IMR-90 (cell line): ENCODE data around the gene SLC16A4. TPM values are rescaled to one million over a fixed set of nuclear protein-coding genes. Genes with fewer than 3 reads are reported as not detected.

Source experiments
- ATAC-seq: fragments of 200-7000 bp; cut with Tn5 transposase; 2 replicates; pipeline ENCODE4 v1.9.1; 2020; ENCODE audit warnings: low read depth, mild to moderate bottlenecking, moderate library complexity
- BruUV-seq: library from RNA; stranded (reverse); fragments of 400-500 nt; replicated peaks from 2 replicates; lab custom pipeline; 2021; lab: Mats Ljungman, UMichigan
- CTCF ChIA-PET: fragments of 300-600 bp; formaldehyde crosslinking; extraction: SDS; loops from one replicate; lab custom pipeline; 2021; ENCODE audit warnings: antibody characterized with exemption; lab: Yijun Ruan, JAX
- POLR2A ChIA-PET: fragments of 300-600 bp; sonication (Branson Sonifier 250); formaldehyde crosslinking; loops from one replicate; lab custom pipeline; 2022; ENCODE audit warnings: antibody characterized with exemption; ENCODE audit not compliant: unreplicated experiment; lab: Charles Lee
- DNase-seq: peaks from one replicate; pipeline ENCODE4 v3.0.0; 2013
- H2AFZ ChIP-seq: replicated peaks from 2 replicates; pipeline ENCODE3; 2013; ENCODE audit warnings: low read length, mild to moderate bottlenecking; ENCODE audit not compliant: poor library complexity
- H2AK5ac ChIP-seq: 2 replicates; pipeline ENCODE4 v1.6.1; 2013; ENCODE audit warnings: low read depth, low read length, inconsistent platforms
- H2AK9ac ChIP-seq: replicated peaks from 2 replicates; pipeline ENCODE3; 2013; ENCODE audit warnings: mild to moderate bottlenecking, low read depth, low read length, moderate library complexity; ENCODE audit not compliant: poor library complexity
- H2BK120ac ChIP-seq: 2 replicates; pipeline ENCODE4 v1.6.1; 2013; ENCODE audit warnings: low read depth, low read length, inconsistent platforms
- H2BK15ac ChIP-seq: 3 replicates; pipeline ENCODE4 v1.6.1; 2013; ENCODE audit warnings: low read depth, low read length, inconsistent platforms
- H2BK20ac ChIP-seq: 2 replicates; pipeline ENCODE4 v1.6.1; 2013; ENCODE audit warnings: low read depth, mild to moderate bottlenecking, inconsistent platforms, low read length, moderate library complexity
- H2BK5ac ChIP-seq: 2 replicates; pipeline ENCODE4 v1.6.1; 2013; ENCODE audit warnings: mild to moderate bottlenecking, low read depth, low read length, inconsistent platforms; ENCODE audit not compliant: poor library complexity, severe bottlenecking
- H3K14ac ChIP-seq: replicated peaks from 2 replicates; pipeline ENCODE4 v1.6.1; 2013; ENCODE audit warnings: low read depth, low read length, inconsistent platforms
- H3K18ac ChIP-seq: 2 replicates; pipeline ENCODE4 v1.6.1; 2013; ENCODE audit warnings: low read depth, low read length, control low read depth
- H3K23ac ChIP-seq: 2 replicates; pipeline ENCODE4 v1.6.1; 2013; ENCODE audit warnings: low read depth, low read length, inconsistent platforms
- H3K27ac ChIP-seq: 2 replicates; pipeline ENCODE4 v1.5.1; 2013; ENCODE audit warnings: mild to moderate bottlenecking, control low read depth, low read length; ENCODE audit not compliant: insufficient read depth
- H3K27me3 ChIP-seq: 2 replicates; pipeline ENCODE4 v1.6.1; 2013; ENCODE audit warnings: low read length; ENCODE audit not compliant: control insufficient read depth, insufficient read depth
- H3K36me3 ChIP-seq: 2 replicates; pipeline ENCODE4 v1.6.1; 2013; ENCODE audit warnings: low read length, mixed read lengths; ENCODE audit not compliant: control insufficient read depth, insufficient read depth
- H3K4ac ChIP-seq: 2 replicates; pipeline ENCODE4 v1.6.1; 2013; ENCODE audit warnings: low read depth, low read length, inconsistent platforms
- H3K4me1 ChIP-seq: 2 replicates; pipeline ENCODE4 v1.6.1; 2013; ENCODE audit warnings: low read length, mixed read lengths; ENCODE audit not compliant: control insufficient read depth, insufficient read depth
- H3K4me2 ChIP-seq: 2 replicates; pipeline ENCODE4 v1.6.1; 2013; ENCODE audit warnings: low read depth, mild to moderate bottlenecking, control low read depth, low read length, moderate library complexity
- H3K4me3 ChIP-seq: 2 replicates; pipeline ENCODE4 v1.5.1; 2013; ENCODE audit warnings: low read depth, mild to moderate bottlenecking, control low read depth, low read length, moderate library complexity; ENCODE audit not compliant: insufficient read depth
- H3K56ac ChIP-seq: 2 replicates; pipeline ENCODE4 v1.6.1; 2013; ENCODE audit warnings: low read length, inconsistent platforms; ENCODE audit not compliant: insufficient read depth; ENCODE audit errors: extremely low read depth
- H3K79me1 ChIP-seq, 2 experiments: 2 replicates each; pipeline ENCODE4 v1.6.1; 2013; ENCODE audit warnings: low read length in 2 of 2, inconsistent platforms in 1 of 2, low read depth in 1 of 2
- H3K9ac ChIP-seq: 2 replicates; pipeline ENCODE4 v1.6.1; 2013; ENCODE audit warnings: low read depth, low read length, control low read depth
- H3K9me1 ChIP-seq: 2 replicates; pipeline ENCODE4 v1.6.1; 2013; ENCODE audit warnings: low read length, inconsistent platforms; ENCODE audit not compliant: insufficient read depth
- H3K9me3 ChIP-seq: 2 replicates; pipeline ENCODE4 v1.6.1; 2013; ENCODE audit warnings: low read length; ENCODE audit not compliant: control insufficient read depth, insufficient read depth
- H4K20me1 ChIP-seq: 2 replicates; pipeline ENCODE4 v1.6.1; 2013; ENCODE audit warnings: low read length, inconsistent platforms; ENCODE audit not compliant: insufficient read depth
- H4K5ac ChIP-seq: 2 replicates; pipeline ENCODE4 v1.6.1; 2013; ENCODE audit warnings: mild to moderate bottlenecking, low read depth, low read length, control low read depth
- H4K8ac ChIP-seq, 2 experiments: 2 replicates each; pipeline ENCODE4 v1.6.1; 2013; ENCODE audit warnings: low read depth in 2 of 2, low read length in 2 of 2, control low read depth in 1 of 2, inconsistent platforms in 1 of 2
- H4K91ac ChIP-seq: 2 replicates; pipeline ENCODE4 v1.6.1; 2013; ENCODE audit warnings: low read depth, low read length, inconsistent platforms; ENCODE audit not compliant: insufficient read depth
- CEBPB ChIP-seq: IDR thresholded peaks from 2 replicates; pipeline ENCODE4 v1.6.1; 2012; ENCODE audit warnings: low read depth, low read length, improper control_type of control experiment
- CHD1 ChIP-seq: IDR thresholded peaks from 2 replicates; pipeline ENCODE4 v1.6.1; 2012; ENCODE audit warnings: low read depth, low read length, improper control_type of control experiment
- MAZ ChIP-seq: IDR thresholded peaks from 2 replicates; pipeline ENCODE4 v1.6.1; 2012; ENCODE audit warnings: low read depth, mild to moderate bottlenecking, low read length, improper control_type of control experiment, moderate library complexity, borderline replicate concordance
- NFE2L2 ChIP-seq: fragments of 150-350 bp; IDR thresholded peaks from 2 replicates; pipeline ENCODE4 v1.6.1; 2016; ENCODE audit warnings: low read depth, mild to moderate bottlenecking, low read length
- POLR2A ChIP-seq: IDR thresholded peaks from 2 replicates; pipeline ENCODE4 v1.6.1; 2012; ENCODE audit warnings: mild to moderate bottlenecking, low read depth, low read length
- RCOR1 ChIP-seq: IDR thresholded peaks from 2 replicates; pipeline ENCODE4 v1.6.1; 2012; ENCODE audit warnings: mild to moderate bottlenecking, low read length, improper control_type of control experiment; ENCODE audit not compliant: insufficient replicate concordance
- RFX5 ChIP-seq: IDR thresholded peaks from 2 replicates; pipeline ENCODE4 v1.8.0; 2012; ENCODE audit warnings: low read depth, mild to moderate bottlenecking, low read length, moderate library complexity
- WGBS, 2 experiments: methylation state at CpG; one replicate each; pipeline versions ENCODE4 v1.1.5 to v1.1.7; 2013; ENCODE audit warnings: missing lambda C conversion rate in 2 of 2; ENCODE audit not compliant: insufficient read length in 1 of 2; ENCODE audit errors: extremely low coverage in 2 of 2; 5-methylcytosine and 5-hydroxymethylcytosine counted together
- dilution Hi-C: fragments of 300-500 bp; cut with HindIII; formaldehyde crosslinking; loops from one replicate; pipeline ENCODE4 v1.14.3; 2018; ENCODE audit warnings: low sequenced_read_pairs; ENCODE audit not compliant: unreplicated experiment
- in situ Hi-C: fragments of 300-500 bp; cut with MboI; formaldehyde crosslinking; loops from 3 replicates; pipeline ENCODE4 v1.14.3; 2019; ENCODE audit warnings: low sequenced_read_pairs, inconsistent platforms, mixed read lengths
- intact Hi-C: fragments of 100-400 bp; cut with micrococcal nuclease; formaldehyde crosslinking; loops from 2 replicates; pipeline ENCODE4 v1.10.0; 2022
- polyA plus RNA-seq, 3 experiments: library from polyadenylated mRNA; depleted of rRNA; stranded (reverse); fragments of >200 nt; gene quantifications; 2 replicates each; pipeline ENCODE4 v1.2.3, GENCODE V29; 2012; ENCODE audit warnings: low replicate concordance in 1 of 3
- total RNA-seq: library from RNA; depleted of rRNA; stranded (reverse); fragments of >200 nt; gene quantifications from 2 replicates; pipeline ENCODE4 v1.2.3, GENCODE V29; 2012; rRNA removed
- TF ChIP-seq, protein P1 (sequence below): fragments of 150-350 bp; IDR thresholded peaks from 2 replicates; pipeline ENCODE4 v1.6.1; 2016; ENCODE audit warnings: low read depth, mild to moderate bottlenecking, low read length, moderate library complexity, borderline replicate concordance

The SLC16A4 gene
- total and polyA plus RNA-seq, 2 of the 4 experiments (the other 2 are of a cell fraction), result 27.7 to 65.2 TPM

DNA sequence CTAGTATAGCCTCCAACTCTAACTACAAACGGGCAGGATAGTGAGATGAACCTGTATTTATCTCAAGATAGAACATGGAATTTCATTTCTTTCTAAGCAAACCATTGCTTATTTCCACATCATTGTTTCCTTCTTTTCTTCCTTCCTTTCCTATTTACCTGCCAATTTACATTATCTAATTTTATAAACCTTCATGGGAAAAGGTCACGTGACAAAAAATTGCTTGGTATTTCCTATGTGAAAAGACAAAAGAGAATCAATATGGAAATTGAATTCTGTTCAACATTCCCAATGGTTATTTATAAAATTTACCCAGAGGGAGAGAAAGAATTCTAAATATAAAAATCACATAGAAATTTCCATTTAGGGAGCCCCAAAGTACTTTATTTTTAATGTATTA, 74.1 kb downstream of the SLC16A4 start:
- Histone ChIP-seq H3K4ac (no peak overlapping the region), H3K23ac (no peak overlapping the region), H3K18ac (no peak overlapping the region), H3K4me3 (no peak overlapping the region), H2BK120ac (no peak overlapping the region), H3K4me1 (no peaks in the 10 kb centered on the region), H3K9ac (no peak overlapping the region), H3K9me3 (peaks cover 4% of the 10 kb centered on the region; the same call in 1 of the 2 replicates), H4K8ac (no peak overlapping the region), H2BK15ac (no peak overlapping the region), H3K27ac (no peak overlapping the region), H2BK5ac (no peak overlapping the region), H3K27me3 (peaks cover 8% of the 10 kb centered on the region), H2BK20ac (no peak overlapping the region), H3K56ac (no peak overlapping the region), H2AK5ac (no peak overlapping the region), H2AFZ (no peak overlapping the region), H3K4me2 (no peak overlapping the region), H3K79me1 (no peaks in the 10 kb centered on the region), H4K20me1 (no peaks in the 10 kb centered on the region), H4K5ac (no peak overlapping the region), H3K9me1 (no peaks in the 10 kb centered on the region), H4K91ac (no peak overlapping the region), H2AK9ac (no peak overlapping the region), H3K14ac (no peak overlapping the region), H3K36me3 (no peaks in the 10 kb centered on the region)
- in situ Hi-C loops, result no loop called here
- no TSS peak for BruUV-seq
- POLR2A ChIA-PET, result no interaction called here
- CTCF ChIA-PET, result interaction anchor here (0.9 to 1.0 kb wide), 2 partner anchors 120 to 143 kb away, joined by 3 read pairs; no protein-coding TSS in a partner anchor
- no peak for TF ChIP-seq NFE2L2
- TF ChIP-seq RCOR1, result no peak
- TF ChIP-seq RFX5, result no peak
- TF ChIP-seq, protein P1, sequence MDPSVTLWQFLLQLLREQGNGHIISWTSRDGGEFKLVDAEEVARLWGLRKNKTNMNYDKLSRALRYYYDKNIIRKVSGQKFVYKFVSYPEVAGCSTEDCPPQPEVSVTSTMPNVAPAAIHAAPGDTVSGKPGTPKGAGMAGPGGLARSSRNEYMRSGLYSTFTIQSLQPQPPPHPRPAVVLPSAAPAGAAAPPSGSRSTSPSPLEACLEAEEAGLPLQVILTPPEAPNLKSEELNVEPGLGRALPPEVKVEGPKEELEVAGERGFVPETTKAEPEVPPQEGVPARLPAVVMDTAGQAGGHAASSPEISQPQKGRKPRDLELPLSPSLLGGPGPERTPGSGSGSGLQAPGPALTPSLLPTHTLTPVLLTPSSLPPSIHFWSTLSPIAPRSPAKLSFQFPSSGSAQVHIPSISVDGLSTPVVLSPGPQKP, result no peak
- no peak for TF ChIP-seq MAZ
- no peak for TF ChIP-seq POLR2A
- no peak for TF ChIP-seq CHD1
- no peak for TF ChIP-seq CEBPB
- ATAC-seq (no peak), DNase-seq (no peak)
- dilution Hi-C loops, result no loop called here
- WGBS, 2 experiments, result no CpG with 5 or more reads among the region's 2 CpGs
- intact Hi-C loops, result loop anchor here (10.0 kb wide), 1 partner anchor 262 kb away; no protein-coding TSS in a partner anchor

Other genes with a start within 250 kb of the SLC16A4 start
- gene SLC6A17, start 240.5 kb downstream of the SLC16A4 start, total RNA-seq, result 0.54 and 0.83 TPM in 2 replicates
- gene SLC6A17, start 240.5 kb downstream of the SLC16A4 start, polyA plus RNA-seq (2012; rRNA removed), result 0.82 and 1.8 TPM in 2 replicates
- gene KCNC4, start 180.7 kb downstream of the SLC16A4 start, total RNA-seq, result 0.18 and 0.28 TPM in 2 replicates
- gene KCNC4, start 180.7 kb downstream of the SLC16A4 start, polyA plus RNA-seq (2012; rRNA removed), result 1.9 and 2.3 TPM in 2 replicates
- gene RBM15, start 51.6 kb downstream of the SLC16A4 start, total RNA-seq, result 31.7 and 32.2 TPM in 2 replicates
- gene RBM15, start 51.6 kb downstream of the SLC16A4 start, polyA plus RNA-seq (2012; rRNA removed), result 6.2 and 6.3 TPM in 2 replicates
- gene LAMTOR5, start 16.7 kb upstream of the SLC16A4 start, total RNA-seq, result 159 and 177 TPM in 2 replicates
- gene LAMTOR5, start 16.7 kb upstream of the SLC16A4 start, polyA plus RNA-seq (2012; rRNA removed), result 320 and 369 TPM in 2 replicates
- gene PROK1, start 60.1 kb upstream of the SLC16A4 start, total RNA-seq, result not detected in 2 replicates
- not detected in 2 replicates for gene PROK1, start 60.1 kb upstream of the SLC16A4 start, polyA plus RNA-seq (2012; rRNA removed)
- not detected in 2 replicates for gene KCNA10, start 128.1 kb upstream of the SLC16A4 start, total RNA-seq
- gene KCNA10, start 128.1 kb upstream of the SLC16A4 start, polyA plus RNA-seq (2012; rRNA removed), result not detected in 2 replicates
- under 0.01 TPM in 1 of 2 replicates, not detected in the other for gene KCNA2, start 215.3 kb upstream of the SLC16A4 start, total RNA-seq
- gene KCNA2, start 215.3 kb upstream of the SLC16A4 start, polyA plus RNA-seq (2012; rRNA removed), result not detected in 2 replicates